Fibroblast of lung (primary cell): Measurements from ENCODE around the gene MAP3K7. TPM values are rescaled to one million over a fixed set of nuclear protein-coding genes. Genes with fewer than 3 reads are reported as not detected.
"Not testable (repeated sequence)": the region's sequence is repeated elsewhere in the genome, so short reads cannot be mapped to it uniquely, and the experiment has no call there.

Experiments
- DNase-seq, 2 donors: peaks; one replicate each; pipeline versions ENCODE4 v3.0.0 to v3.0.0-alpha.2; 2010; ENCODE audit warnings: low read depth in 2 of 2
- H2AFZ ChIP-seq: 2 replicates; pipeline ENCODE4 v1.5.1; 2012; ENCODE audit warnings: low read length, control low read depth, inconsistent platforms
- H3K27ac ChIP-seq: 2 replicates; pipeline ENCODE4 v1.5.1; 2011; ENCODE audit warnings: low read length, control low read depth; ENCODE audit not compliant: insufficient read depth
- H3K27me3 ChIP-seq: 2 replicates; pipeline ENCODE4 v1.5.1; 2011; ENCODE audit warnings: mild to moderate bottlenecking, low read length; ENCODE audit not compliant: control insufficient read depth, insufficient read depth
- H3K36me3 ChIP-seq: 2 replicates; pipeline ENCODE4 v1.5.1; 2011; ENCODE audit warnings: low read length; ENCODE audit not compliant: control insufficient read depth, insufficient read depth
- H3K4me1 ChIP-seq: 2 replicates; pipeline ENCODE4 v1.5.1; 2011; ENCODE audit warnings: low read length; ENCODE audit not compliant: control insufficient read depth, insufficient read depth; ENCODE audit errors: extremely low read depth
- H3K4me2 ChIP-seq: 2 replicates; pipeline ENCODE4 v1.5.1; 2011; ENCODE audit warnings: low read length, control low read depth; ENCODE audit not compliant: insufficient read depth; ENCODE audit errors: extremely low read depth
- H3K4me3 ChIP-seq, 4 experiments: fragments of 200-600 bp in 1 of 4; sonication (generic) in 1 of 4; replicated peaks in 1 of 4; 2 replicates each; pipeline ENCODE4 v1.5.1; 2011 to 2016; ENCODE audit warnings: low read length in 4 of 4, low read depth in 3 of 4, mild to moderate bottlenecking in 3 of 4, control low read depth in 2 of 4, inconsistent platforms in 1 of 4, mixed read lengths in 1 of 4; ENCODE audit not compliant: insufficient read depth in 1 of 4; ENCODE audit errors: control extremely low read depth in 1 of 4
- H3K79me2 ChIP-seq: 2 replicates; pipeline ENCODE4 v1.5.1; 2012; ENCODE audit warnings: mild to moderate bottlenecking, low read length, inconsistent platforms; ENCODE audit not compliant: control insufficient read depth, insufficient read depth
- H3K9ac ChIP-seq: 2 replicates; pipeline ENCODE4 v1.5.1; 2011; ENCODE audit warnings: mild to moderate bottlenecking, low read length, control low read depth; ENCODE audit not compliant: insufficient read depth
- H3K9me3 ChIP-seq: 2 replicates; pipeline ENCODE4 v1.5.1; 2012; ENCODE audit warnings: low read depth, low read length; ENCODE audit not compliant: control insufficient read depth, insufficient read depth
- H4K20me1 ChIP-seq: 2 replicates; pipeline ENCODE4 v1.5.1; 2011; ENCODE audit warnings: low read length; ENCODE audit not compliant: control insufficient read depth, insufficient read depth; ENCODE audit errors: extremely low read depth
- EZH2 ChIP-seq: IDR thresholded peaks from 2 replicates; pipeline ENCODE4 v1.5.1; 2012; ENCODE audit warnings: low read length, control low read depth, mild to moderate bottlenecking; ENCODE audit errors: missing control alignments
- polyA plus RNA-seq, 2 donors: library from polyadenylated mRNA; depleted of rRNA in 1 of 2; stranded (reverse) in 1 of 2; unstranded in 1 of 2; fragments of >200 nt; gene quantifications; 2 replicates each; pipeline ENCODE4 v1.2.1, GENCODE V29; 2011 to 2012; ENCODE audit warnings: missing spikeins in 1 of 2
- total RNA-seq: library from RNA; depleted of rRNA; stranded (reverse); fragments of >200 nt; gene quantifications from 2 replicates; pipeline ENCODE4 v1.2.1, GENCODE V29; 2014
- TF ChIP-seq, protein P1 (sequence below), 2 donors: IDR thresholded peaks in 1 of 2; conservative IDR thresholded peaks in 1 of 2; 1 replicate in 1 of 2; 2 replicates in 1 of 2; pipeline ENCODE4 v1.5.1; 2011 to 2012; ENCODE audit warnings: low read length in 2 of 2, control low read depth in 1 of 2, inconsistent platforms in 1 of 2, low read depth in 1 of 2, mild to moderate bottlenecking in 1 of 2

The MAP3K7 gene
- total and polyA plus RNA-seq, 2 donors (not counting 1 experiment from before 2014, with no cell fraction given): 35.5 to 48.6 TPM

DNA sequence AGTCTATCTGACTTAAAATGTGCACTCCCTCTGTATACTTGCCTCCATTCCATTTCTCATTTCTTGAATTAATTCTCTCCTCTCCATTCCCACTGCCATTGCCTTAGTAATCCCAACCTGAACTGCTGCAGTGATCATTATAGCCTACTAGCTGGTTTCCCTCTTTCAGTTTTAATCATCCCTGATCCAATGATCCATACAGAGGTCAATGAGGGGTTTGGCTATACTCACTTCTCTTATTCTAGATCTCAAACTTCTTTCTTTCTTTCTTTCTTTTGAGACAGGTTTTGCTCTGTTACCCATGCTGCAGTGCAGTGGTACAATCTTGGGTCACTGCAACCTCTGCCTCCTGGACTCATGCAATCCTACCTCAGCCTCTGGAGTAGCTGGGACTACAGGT lies 17.6 kb downstream of the MAP3K7 start:
- Histone ChIP-seq H3K79me2 (peaks cover 10% of the 10 kb centered on the region), H3K36me3 (peaks cover 3% of the 10 kb centered on the region), H3K4me2 (no peak overlapping the region), H3K27ac (no peak overlapping the region), H3K9ac (no peak overlapping the region), H3K27me3 (no peaks in the 10 kb centered on the region), H3K4me1 (no peaks in the 10 kb centered on the region), H3K4me3 (no peak overlapping the region), H3K9me3 (no peaks in the 10 kb centered on the region), H2AFZ (no peak overlapping the region), H4K20me1 (no peaks in the 10 kb centered on the region)
- TF ChIP-seq, protein P1, sequence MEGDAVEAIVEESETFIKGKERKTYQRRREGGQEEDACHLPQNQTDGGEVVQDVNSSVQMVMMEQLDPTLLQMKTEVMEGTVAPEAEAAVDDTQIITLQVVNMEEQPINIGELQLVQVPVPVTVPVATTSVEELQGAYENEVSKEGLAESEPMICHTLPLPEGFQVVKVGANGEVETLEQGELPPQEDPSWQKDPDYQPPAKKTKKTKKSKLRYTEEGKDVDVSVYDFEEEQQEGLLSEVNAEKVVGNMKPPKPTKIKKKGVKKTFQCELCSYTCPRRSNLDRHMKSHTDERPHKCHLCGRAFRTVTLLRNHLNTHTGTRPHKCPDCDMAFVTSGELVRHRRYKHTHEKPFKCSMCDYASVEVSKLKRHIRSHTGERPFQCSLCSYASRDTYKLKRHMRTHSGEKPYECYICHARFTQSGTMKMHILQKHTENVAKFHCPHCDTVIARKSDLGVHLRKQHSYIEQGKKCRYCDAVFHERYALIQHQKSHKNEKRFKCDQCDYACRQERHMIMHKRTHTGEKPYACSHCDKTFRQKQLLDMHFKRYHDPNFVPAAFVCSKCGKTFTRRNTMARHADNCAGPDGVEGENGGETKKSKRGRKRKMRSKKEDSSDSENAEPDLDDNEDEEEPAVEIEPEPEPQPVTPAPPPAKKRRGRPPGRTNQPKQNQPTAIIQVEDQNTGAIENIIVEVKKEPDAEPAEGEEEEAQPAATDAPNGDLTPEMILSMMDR (conservative IDR thresholded peaks at IDR 0.05 in 1 of 2, IDR thresholded peaks at IDR 0.05 in 1 of 2; ENCODE audit: low read depth in 1 of 2, low read length in 2 of 2): no peak
- TF ChIP-seq EZH2: no peak
- DNase-seq: no peak

DNA sequence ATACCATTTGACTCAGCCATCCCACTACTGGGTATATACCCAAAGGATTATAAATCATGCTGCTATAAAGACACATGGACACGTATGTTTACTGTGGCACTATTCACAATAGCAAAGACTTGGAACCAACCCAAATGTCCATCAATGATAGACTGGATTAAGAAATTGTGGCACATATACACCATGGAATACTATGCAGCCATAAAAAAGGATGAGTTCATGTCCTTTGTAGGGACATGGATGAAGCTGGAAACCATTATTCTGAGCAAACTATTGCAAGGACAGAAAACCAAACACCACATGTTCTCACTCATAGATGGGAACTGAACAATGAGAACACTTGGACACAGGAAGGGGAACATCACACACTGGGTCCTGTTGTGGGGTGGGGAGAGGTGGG lies 19.2 kb downstream of the MAP3K7 start:
- H4K20me1 ChIP-seq, H3K4me3 ChIP-seq, DNase-seq, H3K27me3 ChIP-seq, H2AFZ ChIP-seq, H3K9ac ChIP-seq, H3K27ac ChIP-seq, H3K9me3 ChIP-seq, H3K79me2 ChIP-seq, H3K36me3 ChIP-seq, H3K4me1 ChIP-seq, H3K4me2 ChIP-seq: not testable (repeated sequence)

DNA sequence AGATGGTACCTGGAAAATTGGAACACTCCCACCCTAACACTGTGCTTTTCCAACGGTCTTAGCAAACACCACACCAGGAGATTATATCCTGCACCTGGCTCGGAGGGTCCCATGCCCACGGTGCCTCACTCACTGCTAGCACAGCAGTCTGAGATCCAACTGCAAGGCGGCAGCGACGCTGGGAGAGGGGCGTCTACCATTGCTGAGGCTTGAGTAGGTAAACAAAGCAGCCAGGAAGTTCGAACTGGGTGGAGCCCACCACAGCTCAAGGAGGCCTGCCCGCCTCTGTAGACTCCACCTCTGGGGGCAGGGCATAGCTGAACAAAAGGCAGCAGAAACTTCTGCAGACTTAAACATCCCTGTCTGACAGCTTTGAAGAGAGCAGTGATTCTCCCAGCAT lies 24.5 kb downstream of the MAP3K7 start:
- not testable (repeated sequence) for H3K4me1 ChIP-seq, H3K9ac ChIP-seq, H3K79me2 ChIP-seq, H3K36me3 ChIP-seq, DNase-seq, H3K4me3 ChIP-seq, H3K27me3 ChIP-seq, H3K4me2 ChIP-seq, H2AFZ ChIP-seq, H4K20me1 ChIP-seq, H3K9me3 ChIP-seq, H3K27ac ChIP-seq

DNA sequence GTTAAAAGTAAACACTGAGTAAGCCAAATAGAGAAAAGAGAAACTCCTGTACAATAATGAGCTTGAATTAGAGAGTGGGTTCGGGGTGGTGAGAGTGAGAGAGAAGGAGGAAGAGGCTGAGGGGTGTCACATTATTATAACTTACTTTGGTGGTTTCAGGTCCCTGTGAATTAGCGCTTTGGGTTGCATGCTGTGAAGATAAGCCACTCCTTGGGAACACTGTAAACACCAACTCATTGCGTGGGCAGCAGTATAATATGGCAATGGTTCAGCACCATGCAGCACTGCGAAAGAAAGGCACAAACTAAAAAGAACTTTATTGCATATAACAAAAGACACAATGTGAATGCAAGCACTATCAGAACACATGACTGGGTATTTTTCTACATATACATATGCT lies 26.9 kb downstream of the MAP3K7 start:
- no peak overlapping the region for H3K27ac ChIP-seq
- H3K79me2 ChIP-seq: no peaks in the 10 kb centered on the region
- no peak for DNase-seq
- no peaks in the 10 kb centered on the region for H3K27me3 ChIP-seq
- H3K4me2 ChIP-seq: no peak overlapping the region
- TF ChIP-seq, protein P1 (conservative IDR thresholded peaks at IDR 0.05 in 1 of 2, IDR thresholded peaks at IDR 0.05 in 1 of 2; ENCODE audit: low read depth in 1 of 2, low read length in 2 of 2): no peak
- no peak for TF ChIP-seq EZH2
- no peak overlapping the region for H3K9ac ChIP-seq
- no peaks in the 10 kb centered on the region for H3K9me3 ChIP-seq
- no peaks in the 10 kb centered on the region for H4K20me1 ChIP-seq
- no peak overlapping the region for H3K4me3 ChIP-seq
- H3K36me3 ChIP-seq: peaks cover 4% of the 10 kb centered on the region
- H3K4me1 ChIP-seq: no peaks in the 10 kb centered on the region
- no peak overlapping the region for H2AFZ ChIP-seq
